ENCODE results near the gene CRELD2. TPM values are rescaled to one million over a fixed set of nuclear protein-coding genes. Genes with fewer than 3 reads are reported as not detected.

Gene CRELD2
- total and polyA plus RNA-seq, 2 of the 13 experiments (the other 11 are each of a cell fraction or from before 2014, with no cell fraction given), result 17.2 to 44.7 TPM

DNA sequence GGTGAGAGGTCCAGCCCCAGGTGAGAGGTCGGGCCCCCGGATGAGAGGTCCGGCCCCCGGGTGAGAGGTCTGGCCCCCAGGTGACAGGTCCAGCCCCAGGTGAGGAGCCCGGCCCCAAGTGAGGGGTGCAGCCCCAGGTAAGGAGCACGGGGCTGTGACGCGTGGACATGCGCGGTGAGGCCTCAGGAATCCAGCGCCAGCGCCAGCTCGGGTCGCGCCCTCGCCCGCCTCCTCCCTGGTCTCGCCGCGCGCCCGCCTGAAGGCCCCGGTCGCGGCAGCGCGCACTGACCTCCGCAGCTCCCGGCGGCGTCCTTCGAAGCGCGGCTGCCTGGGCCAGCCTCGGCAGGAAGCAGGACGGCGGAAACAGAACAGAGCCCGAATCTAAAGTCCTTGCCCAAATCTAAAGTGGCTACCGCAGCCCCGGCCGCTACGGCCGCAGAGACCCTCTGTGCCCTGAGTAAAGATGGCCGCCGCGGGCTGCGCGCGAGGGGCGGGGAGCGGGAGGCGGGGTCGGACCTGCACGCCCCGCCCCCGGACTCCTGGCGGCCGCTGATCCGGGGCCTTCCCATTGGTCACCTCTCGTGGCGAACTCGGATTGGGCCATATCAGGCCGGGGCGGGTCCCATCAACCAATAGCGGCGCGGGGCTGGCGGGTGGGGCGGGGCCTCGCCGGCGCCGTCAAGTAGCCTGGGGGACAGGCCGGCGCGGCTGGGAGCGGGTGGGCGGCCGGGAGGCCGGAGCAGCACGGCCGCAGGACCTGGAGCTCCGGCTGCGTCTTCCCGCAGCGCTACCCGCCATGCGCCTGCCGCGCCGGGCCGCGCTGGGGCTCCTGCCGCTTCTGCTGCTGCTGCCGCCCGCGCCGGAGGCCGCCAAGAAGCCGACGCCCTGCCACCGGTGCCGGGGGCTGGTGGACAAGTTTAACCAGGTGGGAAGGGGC is at the start of gene CRELD2, which contains the start of gene ALG12 (continued):
- TF ChIP-seq, protein P1, sequence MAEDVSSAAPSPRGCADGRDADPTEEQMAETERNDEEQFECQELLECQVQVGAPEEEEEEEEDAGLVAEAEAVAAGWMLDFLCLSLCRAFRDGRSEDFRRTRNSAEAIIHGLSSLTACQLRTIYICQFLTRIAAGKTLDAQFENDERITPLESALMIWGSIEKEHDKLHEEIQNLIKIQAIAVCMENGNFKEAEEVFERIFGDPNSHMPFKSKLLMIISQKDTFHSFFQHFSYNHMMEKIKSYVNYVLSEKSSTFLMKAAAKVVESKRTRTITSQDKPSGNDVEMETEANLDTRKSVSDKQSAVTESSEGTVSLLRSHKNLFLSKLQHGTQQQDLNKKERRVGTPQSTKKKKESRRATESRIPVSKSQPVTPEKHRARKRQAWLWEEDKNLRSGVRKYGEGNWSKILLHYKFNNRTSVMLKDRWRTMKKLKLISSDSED (CRISPR knock-in tag; IDR thresholded peaks at IDR 0.05), result no peak
- no peak for TF ChIP-seq ZFAT (CRISPR knock-in tag; conservative IDR thresholded peaks at IDR 0.05)
- 0 out of 2 replicates have a peak, but pooled peaks have one; percentile 36 for TF ChIP-seq SP1 (IDR thresholded peaks at IDR 0.05)
- 0 out of 2 replicates have a peak, but pooled peaks have one; percentile 50 for TF ChIP-seq SP1 (CRISPR knock-in tag; IDR thresholded peaks at IDR 0.05)
- no peak for TF ChIP-seq ZFP36 (IDR thresholded peaks at IDR 0.05; ENCODE audit: borderline replicate concordance, low read depth, low read length, partially characterized antibody)
- TF ChIP-seq ZNF274 (CRISPR knock-in tag; IDR thresholded peaks at IDR 0.05), result peak; percentile 63; the same call in 1 of the 2 replicates
- TF ChIP-seq ZBTB7A (CRISPR knock-in tag; IDR thresholded peaks at IDR 0.05), result peak; percentile 90
- no peak for TF ChIP-seq ZNF556 (CRISPR knock-in tag; IDR thresholded peaks at IDR 0.05; ENCODE audit: borderline replicate concordance)
- TF ChIP-seq, protein P2, sequence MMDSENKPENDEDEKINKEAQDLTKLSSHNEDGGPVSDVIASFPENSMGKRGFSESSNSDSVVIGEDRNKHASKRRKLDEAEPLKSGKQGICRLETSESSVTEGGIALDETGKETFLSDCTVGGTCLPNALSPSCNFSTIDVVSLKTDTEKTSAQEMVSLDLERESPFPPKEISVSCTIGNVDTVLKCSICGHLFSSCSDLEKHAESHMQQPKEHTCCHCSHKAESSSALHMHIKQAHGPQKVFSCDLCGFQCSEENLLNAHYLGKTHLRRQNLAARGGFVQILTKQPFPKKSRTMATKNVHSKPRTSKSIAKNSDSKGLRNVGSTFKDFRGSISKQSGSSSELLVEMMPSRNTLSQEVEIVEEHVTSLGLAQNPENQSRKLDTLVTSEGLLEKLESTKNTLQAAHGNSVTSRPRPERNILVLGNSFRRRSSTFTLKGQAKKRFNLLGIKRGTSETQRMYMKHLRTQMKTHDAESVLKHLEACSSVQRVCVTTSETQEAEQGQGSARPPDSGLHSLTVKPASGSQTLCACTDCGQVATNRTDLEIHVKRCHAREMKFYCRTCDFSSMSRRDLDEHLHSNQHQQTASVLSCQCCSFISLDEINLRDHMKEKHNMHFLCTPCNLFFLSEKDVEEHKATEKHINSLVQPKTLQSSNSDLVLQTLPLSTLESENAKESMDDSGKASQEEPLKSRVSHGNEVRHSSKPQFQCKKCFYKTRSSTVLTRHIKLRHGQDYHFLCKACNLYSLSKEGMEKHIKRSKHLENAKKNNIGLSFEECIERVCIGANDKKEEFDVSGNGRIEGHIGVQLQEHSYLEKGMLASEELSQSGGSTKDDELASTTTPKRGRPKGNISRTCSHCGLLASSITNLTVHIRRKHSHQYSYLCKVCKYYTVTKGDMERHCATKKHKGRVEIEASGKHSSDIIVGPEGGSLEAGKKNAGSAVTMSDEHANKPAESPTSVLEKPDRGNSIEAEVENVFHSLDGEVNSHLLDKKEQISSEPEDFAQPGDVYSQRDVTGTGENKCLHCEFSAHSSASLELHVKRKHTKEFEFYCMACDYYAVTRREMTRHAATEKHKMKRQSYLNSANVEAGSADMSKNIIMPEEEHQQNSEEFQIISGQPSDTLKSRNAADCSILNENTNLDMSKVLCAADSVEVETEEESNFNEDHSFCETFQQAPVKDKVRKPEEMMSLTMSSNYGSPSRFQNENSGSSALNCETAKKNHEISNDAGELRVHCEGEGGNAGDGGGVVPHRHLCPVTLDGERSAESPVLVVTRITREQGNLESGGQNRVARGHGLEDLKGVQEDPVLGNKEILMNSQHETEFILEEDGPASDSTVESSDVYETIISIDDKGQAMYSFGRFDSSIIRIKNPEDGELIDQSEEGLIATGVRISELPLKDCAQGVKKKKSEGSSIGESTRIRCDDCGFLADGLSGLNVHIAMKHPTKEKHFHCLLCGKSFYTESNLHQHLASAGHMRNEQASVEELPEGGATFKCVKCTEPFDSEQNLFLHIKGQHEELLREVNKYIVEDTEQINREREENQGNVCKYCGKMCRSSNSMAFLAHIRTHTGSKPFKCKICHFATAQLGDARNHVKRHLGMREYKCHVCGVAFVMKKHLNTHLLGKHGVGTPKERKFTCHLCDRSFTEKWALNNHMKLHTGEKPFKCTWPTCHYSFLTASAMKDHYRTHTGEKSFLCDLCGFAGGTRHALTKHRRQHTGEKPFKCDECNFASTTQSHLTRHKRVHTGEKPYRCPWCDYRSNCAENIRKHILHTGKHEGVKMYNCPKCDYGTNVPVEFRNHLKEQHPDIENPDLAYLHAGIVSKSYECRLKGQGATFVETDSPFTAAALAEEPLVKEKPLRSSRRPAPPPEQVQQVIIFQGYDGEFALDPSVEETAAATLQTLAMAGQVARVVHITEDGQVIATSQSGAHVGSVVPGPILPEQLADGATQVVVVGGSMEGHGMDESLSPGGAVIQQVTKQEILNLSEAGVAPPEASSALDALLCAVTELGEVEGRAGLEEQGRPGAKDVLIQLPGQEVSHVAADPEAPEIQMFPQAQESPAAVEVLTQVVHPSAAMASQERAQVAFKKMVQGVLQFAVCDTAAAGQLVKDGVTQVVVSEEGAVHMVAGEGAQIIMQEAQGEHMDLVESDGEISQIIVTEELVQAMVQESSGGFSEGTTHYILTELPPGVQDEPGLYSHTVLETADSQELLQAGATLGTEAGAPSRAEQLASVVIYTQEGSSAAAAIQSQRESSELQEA (CRISPR knock-in tag; IDR thresholded peaks at IDR 0.05; ENCODE audit: not compliant biosample characterization), result no peak
- TF ChIP-seq ZSCAN25 (CRISPR knock-in tag; IDR thresholded peaks at IDR 0.05), result peak; percentile 68; the same call in 1 of the 2 replicates
- TF ChIP-seq ZNF772 (CRISPR knock-in tag; IDR thresholded peaks at IDR 0.05), result no peak
- TF ChIP-seq, protein P3, sequence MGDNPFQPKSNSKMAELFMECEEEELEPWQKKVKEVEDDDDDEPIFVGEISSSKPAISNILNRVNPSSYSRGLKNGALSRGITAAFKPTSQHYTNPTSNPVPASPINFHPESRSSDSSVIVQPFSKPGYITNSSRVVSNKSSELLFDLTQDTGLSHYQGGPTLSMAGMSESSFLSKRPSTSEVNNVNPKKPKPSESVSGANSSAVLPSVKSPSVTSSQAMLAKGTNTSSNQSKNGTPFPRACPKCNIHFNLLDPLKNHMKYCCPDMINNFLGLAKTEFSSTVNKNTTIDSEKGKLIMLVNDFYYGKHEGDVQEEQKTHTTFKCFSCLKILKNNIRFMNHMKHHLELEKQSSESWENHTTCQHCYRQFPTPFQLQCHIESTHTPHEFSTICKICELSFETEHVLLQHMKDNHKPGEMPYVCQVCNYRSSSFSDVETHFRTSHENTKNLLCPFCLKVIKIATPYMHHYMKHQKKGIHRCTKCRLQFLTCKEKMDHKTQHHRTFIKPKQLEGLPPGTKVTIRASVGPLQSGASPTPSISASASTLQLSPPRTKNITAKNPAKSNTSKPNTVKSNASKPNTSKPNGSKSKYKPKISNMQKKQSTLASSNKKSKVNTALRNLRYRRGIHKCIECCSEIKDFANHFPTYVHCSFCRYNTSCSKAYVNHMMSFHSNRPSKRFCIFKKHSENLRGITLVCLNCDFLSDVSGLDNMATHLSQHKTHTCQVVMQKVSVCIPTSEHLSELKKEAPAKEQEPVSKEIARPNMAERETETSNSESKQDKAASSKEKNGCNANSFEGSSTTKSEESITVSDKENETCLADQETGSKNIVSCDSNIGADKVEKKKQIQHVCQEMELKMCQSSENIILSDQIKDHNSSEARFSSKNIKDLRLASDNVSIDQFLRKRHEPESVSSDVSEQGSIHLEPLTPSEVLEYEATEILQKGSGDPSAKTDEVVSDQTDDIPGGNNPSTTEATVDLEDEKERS (CRISPR knock-in tag; IDR thresholded peaks at IDR 0.05), result no peak
- TF ChIP-seq NCOA5 (CRISPR knock-in tag; IDR thresholded peaks at IDR 0.05), result no peak
- TF ChIP-seq, protein P4, sequence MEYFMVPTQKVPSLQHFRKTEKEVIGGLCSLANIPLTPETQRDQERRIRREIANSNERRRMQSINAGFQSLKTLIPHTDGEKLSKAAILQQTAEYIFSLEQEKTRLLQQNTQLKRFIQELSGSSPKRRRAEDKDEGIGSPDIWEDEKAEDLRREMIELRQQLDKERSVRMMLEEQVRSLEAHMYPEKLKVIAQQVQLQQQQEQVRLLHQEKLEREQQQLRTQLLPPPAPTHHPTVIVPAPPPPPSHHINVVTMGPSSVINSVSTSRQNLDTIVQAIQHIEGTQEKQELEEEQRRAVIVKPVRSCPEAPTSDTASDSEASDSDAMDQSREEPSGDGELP (IDR thresholded peaks at IDR 0.05; ENCODE audit: borderline replicate concordance, low read depth), result no peak; the same call in 1 of the 2 replicates
- no peak for TF ChIP-seq CEBPB (IDR thresholded peaks at IDR 0.05; ENCODE audit: borderline replicate concordance, low read depth, low read length)

Measured in HepG2 (cell line).